Uterus (tissue), 2 donors: ENCODE data around the gene GNAS-AS1.

ENCODE experiments used
- POLR2A ChIP-seq, 2 donors: fragments of 450-650 bp; IDR thresholded peaks; one replicate each; pipeline ENCODE4 v1.6.1; 2016; ENCODE audit warnings: antibody characterized with exemption in 2 of 2, mild to moderate bottlenecking in 1 of 2, moderate library complexity in 1 of 2
- TF ChIP-seq, protein P1 (sequence below), 4 experiments: fragments of 200-600 bp in 2 of 4; fragments of 450-650 bp in 2 of 4; sonication (generic) in 2 of 4; IDR thresholded peaks; one replicate each; pipeline ENCODE4 v1.5.1; 2016 to 2019; ENCODE audit warnings: antibody characterized with exemption in 4 of 4, mild to moderate bottlenecking in 2 of 4, moderate library complexity in 1 of 4

DNA sequence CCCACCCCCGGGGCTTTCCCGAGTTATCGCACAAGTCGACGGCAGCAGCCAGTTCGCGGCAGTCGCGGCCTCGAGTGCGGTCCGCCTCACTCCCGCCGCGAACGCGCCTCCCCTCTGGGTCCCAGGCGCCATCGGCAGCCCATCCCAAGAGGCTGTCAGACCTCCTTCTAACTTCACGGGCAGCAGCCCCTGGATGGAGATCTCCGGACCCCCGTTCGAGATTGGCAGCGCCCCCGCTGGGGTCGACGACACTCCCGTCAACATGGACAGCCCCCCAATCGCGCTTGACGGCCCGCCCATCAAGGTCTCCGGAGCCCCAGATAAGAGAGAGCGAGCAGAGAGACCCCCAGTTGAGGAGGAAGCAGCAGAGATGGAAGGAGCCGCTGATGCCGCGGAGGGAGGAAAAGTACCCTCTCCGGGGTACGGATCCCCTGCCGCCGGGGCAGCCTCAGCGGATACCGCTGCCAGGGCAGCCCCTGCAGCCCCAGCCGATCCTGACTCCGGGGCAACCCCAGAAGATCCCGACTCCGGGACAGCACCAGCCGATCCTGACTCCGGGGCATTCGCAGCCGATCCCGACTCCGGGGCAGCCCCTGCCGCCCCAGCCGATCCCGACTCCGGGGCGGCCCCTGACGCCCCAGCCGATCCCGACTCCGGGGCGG is 3.4 kb upstream of the GNAS-AS1 start:
- TF ChIP-seq, protein P1, sequence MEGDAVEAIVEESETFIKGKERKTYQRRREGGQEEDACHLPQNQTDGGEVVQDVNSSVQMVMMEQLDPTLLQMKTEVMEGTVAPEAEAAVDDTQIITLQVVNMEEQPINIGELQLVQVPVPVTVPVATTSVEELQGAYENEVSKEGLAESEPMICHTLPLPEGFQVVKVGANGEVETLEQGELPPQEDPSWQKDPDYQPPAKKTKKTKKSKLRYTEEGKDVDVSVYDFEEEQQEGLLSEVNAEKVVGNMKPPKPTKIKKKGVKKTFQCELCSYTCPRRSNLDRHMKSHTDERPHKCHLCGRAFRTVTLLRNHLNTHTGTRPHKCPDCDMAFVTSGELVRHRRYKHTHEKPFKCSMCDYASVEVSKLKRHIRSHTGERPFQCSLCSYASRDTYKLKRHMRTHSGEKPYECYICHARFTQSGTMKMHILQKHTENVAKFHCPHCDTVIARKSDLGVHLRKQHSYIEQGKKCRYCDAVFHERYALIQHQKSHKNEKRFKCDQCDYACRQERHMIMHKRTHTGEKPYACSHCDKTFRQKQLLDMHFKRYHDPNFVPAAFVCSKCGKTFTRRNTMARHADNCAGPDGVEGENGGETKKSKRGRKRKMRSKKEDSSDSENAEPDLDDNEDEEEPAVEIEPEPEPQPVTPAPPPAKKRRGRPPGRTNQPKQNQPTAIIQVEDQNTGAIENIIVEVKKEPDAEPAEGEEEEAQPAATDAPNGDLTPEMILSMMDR (IDR thresholded peaks at IDR 0.05), result no peak
- no peak for TF ChIP-seq POLR2A (IDR thresholded peaks at IDR 0.05)
